Activated CD4-positive, alpha-beta T cell treated with anti-CD3 and anti-CD28 coated beads for 4 hours (primary cell): Measurements from ENCODE around the gene PRPF39.
"Not testable (repeated sequence)": the region's sequence is repeated elsewhere in the genome, so short reads cannot be mapped to it uniquely, and the experiment has no call there.

Experiments used
- DNase-seq, 2 donors: peaks; one replicate each; pipeline ENCODE4 v3.0.0-alpha.2; 2020

The PRPF39 gene

DNA sequence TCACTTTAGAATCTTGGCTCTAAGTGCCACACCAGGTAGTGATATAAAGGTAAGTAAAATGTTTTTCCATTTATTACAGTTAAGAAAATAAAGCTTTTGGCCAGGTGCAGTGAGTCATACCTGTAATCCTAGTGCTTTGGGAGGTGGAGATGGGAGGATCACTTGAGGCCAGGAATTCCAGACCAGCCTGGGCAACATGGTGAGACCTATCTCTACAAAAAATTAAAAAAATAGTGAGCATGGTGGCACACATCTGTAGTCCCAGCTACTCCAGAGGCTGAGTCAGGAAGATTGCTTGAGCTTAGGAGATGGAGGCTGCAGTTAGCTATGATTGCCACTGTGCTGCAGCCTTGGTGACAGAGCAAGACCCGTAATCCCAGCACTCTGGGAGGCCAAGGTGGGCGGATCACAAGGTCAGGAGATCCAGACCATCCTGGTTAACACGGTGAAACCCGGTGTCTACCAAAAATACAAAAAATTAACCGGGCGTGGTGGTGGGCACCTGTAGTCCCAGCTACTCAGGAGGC, 56.8 kb downstream of the PRPF39 start:
- DNase-seq: no peak

- DNase-seq: not testable (repeated sequence)
Measured at GRCh38 chr14:45142083-45142482, 58.2 kb downstream of the PRPF39 start.

- no peak for DNase-seq
Measured at GRCh38 chr14:45144658-45145057, 60.7 kb downstream of the PRPF39 start.

DNA sequence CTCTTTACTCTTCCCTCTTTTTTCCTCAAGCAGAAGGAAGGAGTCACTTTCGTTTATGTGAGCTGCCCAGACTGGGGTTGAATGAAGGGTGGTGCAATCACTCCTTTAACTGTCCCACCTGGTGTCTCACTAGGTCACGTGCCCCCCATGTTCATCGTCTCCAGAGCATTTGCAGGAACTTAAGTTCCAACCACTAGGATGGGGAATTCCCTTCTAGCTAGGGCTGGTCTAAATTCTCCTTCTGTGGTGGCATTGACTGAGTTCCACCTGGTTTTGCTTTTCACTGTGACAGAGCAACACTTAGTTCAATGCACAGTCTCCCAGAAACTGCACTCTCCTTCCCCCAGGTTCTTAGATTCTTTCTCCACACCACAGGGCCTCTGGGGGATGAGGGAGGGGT, 61.3 kb downstream of the PRPF39 start:
- no peak for DNase-seq

GRCh38 chr14:45149602-45150001, 65.7 kb downstream of the PRPF39 start:
- DNase-seq: no peak

DNA sequence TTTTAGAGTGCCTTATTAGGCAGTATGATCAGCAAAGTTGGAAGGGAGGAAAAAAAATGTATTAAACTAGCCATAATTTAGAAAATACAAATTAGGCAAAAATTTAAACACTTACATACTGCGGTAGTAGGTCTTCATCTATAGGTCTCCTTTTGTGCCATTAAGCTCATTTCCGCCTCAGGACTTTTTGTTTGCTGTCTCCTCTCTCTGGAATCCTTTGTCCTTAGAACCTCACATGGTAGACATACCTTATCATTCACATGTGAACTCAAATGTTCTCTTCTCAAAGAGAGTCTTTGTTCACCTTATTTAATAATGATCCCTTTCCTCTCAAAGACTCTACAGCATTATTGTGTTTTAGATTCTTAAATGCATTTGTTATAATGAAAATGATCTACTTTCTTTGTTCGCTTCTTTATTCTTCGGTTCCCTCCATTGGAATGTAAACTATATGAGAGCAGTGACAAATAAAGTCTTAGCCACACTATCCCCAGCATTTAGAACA, 66.5 kb downstream of the PRPF39 start:
- DNase-seq: no peak

GRCh38 chr14:45156067-45156466, 72.2 kb downstream of the PRPF39 start:
- DNase-seq: no peak
